GM06990 (cell line): Measurements from ENCODE around the gene TCAIM.

Experiments used
- DNase-seq: peaks from one replicate; pipeline ENCODE4 v3.0.0-alpha.2; 2011; ENCODE audit not compliant: insufficient read length; ENCODE audit errors: extremely low read depth
- H3K27me3 ChIP-seq: replicated peaks from 2 replicates; pipeline ENCODE4 v1.6.0; 2011; ENCODE audit warnings: low read length; ENCODE audit not compliant: control insufficient read depth, insufficient read depth
- H3K36me3 ChIP-seq: 2 replicates; pipeline ENCODE4 v1.5.1; 2011; ENCODE audit warnings: low read length; ENCODE audit not compliant: control insufficient read depth, insufficient read depth
- H3K4me3 ChIP-seq: replicated peaks from 2 replicates; pipeline ENCODE4 v1.5.1; 2011; ENCODE audit warnings: low read depth, mild to moderate bottlenecking, control low read depth, low read length
- CTCF ChIP-seq: IDR thresholded peaks from 2 replicates; pipeline ENCODE4 v1.5.1; 2011; ENCODE audit warnings: low read length, control low read depth, mild to moderate bottlenecking, inconsistent platforms; ENCODE audit not compliant: insufficient read depth, poor library complexity, severe bottlenecking

Gene TCAIM

GRCh38 chr3:44445786-44446185, 107.2 kb downstream of the TCAIM start:
- no peak for TF ChIP-seq CTCF
- no peak for DNase-seq
- Histone ChIP-seq H3K4me3 (no peak overlapping the region), H3K27me3 (no peaks in the 10 kb centered on the region), H3K36me3 (peaks cover 22% of the 10 kb centered on the region)

- H3K27me3 ChIP-seq, result no peaks in the 10 kb centered on the region
- no peak overlapping the region for H3K4me3 ChIP-seq
- DNase-seq, result no peak
- no peak for TF ChIP-seq CTCF
- H3K36me3 ChIP-seq, result peaks cover 26% of the 10 kb centered on the region
Observed at GRCh38 chr3:44446929-44447328, 108.4 kb downstream of the TCAIM start.

GRCh38 chr3:44451441-44451840, 112.9 kb downstream of the TCAIM start:
- Histone ChIP-seq H3K36me3 (peaks cover 36% of the 10 kb centered on the region), H3K27me3 (no peaks in the 10 kb centered on the region), H3K4me3 (no peak overlapping the region)
- TF ChIP-seq CTCF, result no peak
- no peak for DNase-seq

- Histone ChIP-seq H3K36me3 (peaks cover 24% of the 10 kb centered on the region), H3K27me3 (no peaks in the 10 kb centered on the region), H3K4me3 (no peak overlapping the region)
- no peak for DNase-seq
- TF ChIP-seq CTCF, result no peak
Observed at GRCh38 chr3:44454258-44454657, 115.7 kb downstream of the TCAIM start.

- Histone ChIP-seq H3K27me3 (no peaks in the 10 kb centered on the region), H3K36me3 (peaks cover 19% of the 10 kb centered on the region), H3K4me3 (no peak overlapping the region)
- DNase-seq, result no peak
- no peak for TF ChIP-seq CTCF
Observed at GRCh38 chr3:44455318-44455717, 116.8 kb downstream of the TCAIM start.
